ENCODE measurements around the gene ZNF714. TPM values are rescaled to one million over a fixed set of nuclear protein-coding genes. Genes with fewer than 3 reads are reported as not detected.

The ZNF714 gene
- 10 to 100 TPM; 19.5 to 27.7 TPM for total RNA-seq

- DNase-seq (ENCODE audit: low spot score), result peak; percentile 92
- H3K36me3 ChIP-seq, result no peaks in the 10 kb centered on the region
- H3K27ac ChIP-seq, result peak within 1 kb of the TSS; percentile 69 to 70
- no peaks in the 10 kb centered on the region for H3K4me1 ChIP-seq (replicated peaks)
- WGBS, result under 1% methylated on average over 35 of the region's 38 CpGs
- H3K4me3 ChIP-seq, result peak within 1 kb of the TSS; percentile 52 to 58
- no peaks in the 10 kb centered on the region for H3K9me3 ChIP-seq
- no peaks in the 10 kb centered on the region for H3K27me3 ChIP-seq (replicated peaks; ENCODE audit: insufficient read depth)
- TF ChIP-seq POLR2A (IDR thresholded peaks at IDR 0.05), result peak; percentile 59
- TF ChIP-seq CTCF (IDR thresholded peaks at IDR 0.05), result no peak
- peak; percentile 83 for TF ChIP-seq POLR2AphosphoS5 (IDR thresholded peaks at IDR 0.05)
- intact Hi-C loops (cut with DNase I), result no loop called here
These were observed at the start of gene ZNF714 for GRCh38 chr19:21082011-21082975. Gene ZNF714 (plus strand): TSS chr19:21082203. CDS start chr19:21098269, 16,066 bp downstream.

- Histone ChIP-seq H3K27ac (no peak overlapping the region), H3K4me3 (no peak overlapping the region), H3K4me1 (replicated peaks) (no peaks in the 10 kb centered on the region), H3K9me3 (no peaks in the 10 kb centered on the region), H3K36me3 (no peaks in the 10 kb centered on the region), H3K27me3 (replicated peaks; ENCODE audit: insufficient read depth) (no peaks in the 10 kb centered on the region)
- TF ChIP-seq CTCF (IDR thresholded peaks at IDR 0.05), result no peak
- TF ChIP-seq POLR2AphosphoS5 (IDR thresholded peaks at IDR 0.05), result no peak
- no peak for TF ChIP-seq POLR2A (IDR thresholded peaks at IDR 0.05)
- intact Hi-C loops (cut with DNase I), result no loop called here
- no peak for DNase-seq (ENCODE audit: low spot score)
These were observed 37.0 kb upstream of the ZNF714 start for GRCh38 chr19:21045028-21045427.

GRCh38 chr19:21046489-21046888 lies 35.5 kb upstream of the ZNF714 start:
- TF ChIP-seq POLR2A (IDR thresholded peaks at IDR 0.05) (no peak), POLR2AphosphoS5 (IDR thresholded peaks at IDR 0.05) (no peak), CTCF (IDR thresholded peaks at IDR 0.05) (no peak)
- no peaks in the 10 kb centered on the region for H3K4me1 ChIP-seq (replicated peaks)
- DNase-seq (ENCODE audit: low spot score), result no peak
- intact Hi-C loops (cut with DNase I), result no loop called here
- H3K27ac ChIP-seq, result no peak overlapping the region
- H3K27me3 ChIP-seq (replicated peaks; ENCODE audit: insufficient read depth), result no peaks in the 10 kb centered on the region
- no peaks in the 10 kb centered on the region for H3K9me3 ChIP-seq
- no peaks in the 10 kb centered on the region for H3K36me3 ChIP-seq
- no peak overlapping the region for H3K4me3 ChIP-seq
- WGBS, result 99% methylated on average over 3 of the region's 3 CpGs

GRCh38 chr19:21047716-21048115 lies 34.3 kb upstream of the ZNF714 start:
- intact Hi-C loops (cut with DNase I), result no loop called here
- no peaks in the 10 kb centered on the region for H3K9me3 ChIP-seq
- WGBS, result 96% methylated on average over 2 of the region's 2 CpGs

More at GRCh38 chr19:21047716-21048115, 34.3 kb upstream of the ZNF714 start:
- no peak for TF ChIP-seq POLR2A (IDR thresholded peaks at IDR 0.05)
- no peak for TF ChIP-seq CTCF (IDR thresholded peaks at IDR 0.05)
- no peak for TF ChIP-seq POLR2AphosphoS5 (IDR thresholded peaks at IDR 0.05)
- no peaks in the 10 kb centered on the region for H3K36me3 ChIP-seq
- no peak overlapping the region for H3K4me3 ChIP-seq
- no peaks in the 10 kb centered on the region for H3K27me3 ChIP-seq (replicated peaks; ENCODE audit: insufficient read depth)
- no peak overlapping the region for H3K27ac ChIP-seq
- DNase-seq (ENCODE audit: low spot score), result no peak
- no peaks in the 10 kb centered on the region for H3K4me1 ChIP-seq (replicated peaks)

Measured in prostate gland (tissue), 2 donors.